ENCODE results near the gene IMMP2L.

DNA sequence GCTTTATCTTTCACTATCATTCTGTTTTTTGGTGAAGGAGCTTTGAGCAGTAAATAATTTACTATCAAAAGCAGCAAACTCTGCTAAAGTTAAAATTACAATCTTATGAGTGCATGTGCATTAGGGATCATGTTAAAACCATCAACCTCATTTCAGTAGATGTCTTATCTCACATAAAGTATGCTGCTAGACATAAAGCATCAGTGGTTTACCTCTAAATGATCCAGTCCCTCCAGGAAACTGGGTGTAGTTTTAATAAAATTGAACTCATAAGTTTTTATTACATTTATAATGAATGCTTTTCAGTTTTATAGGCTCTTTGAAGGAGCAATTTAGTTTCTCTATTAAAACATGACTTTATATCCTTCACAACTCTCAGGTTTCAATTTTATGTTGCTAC lies 362.6 kb downstream of the IMMP2L start:
- TF ChIP-seq POLR2A (IDR thresholded peaks at IDR 0.05): no peak
- TF ChIP-seq, protein P1, sequence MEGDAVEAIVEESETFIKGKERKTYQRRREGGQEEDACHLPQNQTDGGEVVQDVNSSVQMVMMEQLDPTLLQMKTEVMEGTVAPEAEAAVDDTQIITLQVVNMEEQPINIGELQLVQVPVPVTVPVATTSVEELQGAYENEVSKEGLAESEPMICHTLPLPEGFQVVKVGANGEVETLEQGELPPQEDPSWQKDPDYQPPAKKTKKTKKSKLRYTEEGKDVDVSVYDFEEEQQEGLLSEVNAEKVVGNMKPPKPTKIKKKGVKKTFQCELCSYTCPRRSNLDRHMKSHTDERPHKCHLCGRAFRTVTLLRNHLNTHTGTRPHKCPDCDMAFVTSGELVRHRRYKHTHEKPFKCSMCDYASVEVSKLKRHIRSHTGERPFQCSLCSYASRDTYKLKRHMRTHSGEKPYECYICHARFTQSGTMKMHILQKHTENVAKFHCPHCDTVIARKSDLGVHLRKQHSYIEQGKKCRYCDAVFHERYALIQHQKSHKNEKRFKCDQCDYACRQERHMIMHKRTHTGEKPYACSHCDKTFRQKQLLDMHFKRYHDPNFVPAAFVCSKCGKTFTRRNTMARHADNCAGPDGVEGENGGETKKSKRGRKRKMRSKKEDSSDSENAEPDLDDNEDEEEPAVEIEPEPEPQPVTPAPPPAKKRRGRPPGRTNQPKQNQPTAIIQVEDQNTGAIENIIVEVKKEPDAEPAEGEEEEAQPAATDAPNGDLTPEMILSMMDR (IDR thresholded peaks at IDR 0.05): no peak

Measured in thyroid gland (tissue), 4 donors.